ENCODE measurements around the gene STK38.

- TF ChIP-seq CTCF (conservative IDR thresholded peaks at IDR 0.05; ENCODE audit: low read depth, low read length) (no peak), EZH2 (IDR thresholded peaks at IDR 0.05; ENCODE audit: low read length, unreplicated experiment) (no peak)
Observed at GRCh38 chr6:36536873-36537547, 10.3 kb downstream of the STK38 start.
